ENCODE measurements around the gene DSCAM.

The DSCAM gene

DNA sequence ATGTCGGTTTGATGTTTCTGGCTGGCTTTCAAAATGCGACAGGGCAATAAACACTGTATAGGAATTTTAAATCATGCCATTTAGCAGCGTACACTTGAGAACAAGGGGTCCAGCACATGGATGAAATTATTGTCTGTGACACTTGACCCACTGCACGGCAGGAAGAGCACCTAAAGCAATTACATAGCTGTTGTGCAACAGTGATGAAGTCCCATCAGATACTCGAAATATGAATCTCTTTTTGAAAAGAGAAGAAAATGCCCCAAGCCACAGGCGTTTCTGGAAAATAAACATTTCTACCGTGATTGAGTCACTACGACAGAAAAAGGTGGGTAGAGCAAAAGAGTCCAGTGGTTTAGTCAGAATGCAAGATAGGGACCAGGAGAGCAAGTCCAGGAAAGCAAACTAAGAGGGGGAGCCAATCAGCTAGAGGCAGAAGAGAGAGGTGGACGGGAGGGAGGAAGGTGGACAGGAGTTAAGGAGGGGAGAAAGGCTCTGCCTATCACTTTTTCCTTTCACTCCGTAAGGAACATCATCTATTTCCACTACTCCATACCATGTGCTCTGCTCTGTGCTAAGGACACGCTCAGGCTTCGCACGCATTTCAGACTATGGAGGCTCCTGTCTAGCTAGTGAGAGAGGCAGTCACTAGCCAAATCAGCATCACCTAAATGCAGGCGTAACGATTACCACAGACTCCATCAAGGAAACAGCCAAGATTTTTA is 6.4 kb downstream of the DSCAM start:
- in situ Hi-C loops (cut with MboI; ENCODE audit: low sequenced_read_pairs) = no loop called here

- in situ Hi-C loops (cut with MboI; ENCODE audit: low sequenced_read_pairs) = no loop called here
Observed at GRCh38 chr21:40839521-40839920, 7.4 kb downstream of the DSCAM start.

GRCh38 chr21:40837456-40837855 is 9.5 kb downstream of the DSCAM start:
- in situ Hi-C loops (cut with MboI; ENCODE audit: low sequenced_read_pairs) = no loop called here

DNA sequence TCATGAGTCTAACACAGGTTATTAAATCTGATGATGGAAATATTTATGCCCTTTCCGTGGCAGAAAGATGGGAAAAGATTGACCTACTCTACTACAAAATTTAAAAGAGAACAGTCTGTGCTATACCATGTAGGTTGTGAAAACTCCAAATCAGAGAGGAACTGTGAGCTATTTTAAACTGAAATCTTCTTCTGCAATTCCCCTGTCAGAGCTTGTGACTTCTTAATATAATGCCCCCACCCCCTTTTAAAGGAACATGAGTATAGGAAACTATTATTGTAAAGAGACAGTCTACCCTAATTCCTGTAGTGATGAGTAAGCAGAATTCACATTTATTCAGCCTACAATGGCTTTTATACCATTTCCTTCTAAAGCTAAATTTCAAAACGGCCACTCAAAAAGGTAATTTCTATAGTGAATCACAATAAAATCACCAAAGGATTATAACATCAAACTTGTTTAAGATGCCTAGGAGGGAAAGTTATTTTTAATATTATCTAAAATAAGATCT is 11.7 kb downstream of the DSCAM start:
- in situ Hi-C loops (cut with MboI; ENCODE audit: low sequenced_read_pairs) = no loop called here

DNA sequence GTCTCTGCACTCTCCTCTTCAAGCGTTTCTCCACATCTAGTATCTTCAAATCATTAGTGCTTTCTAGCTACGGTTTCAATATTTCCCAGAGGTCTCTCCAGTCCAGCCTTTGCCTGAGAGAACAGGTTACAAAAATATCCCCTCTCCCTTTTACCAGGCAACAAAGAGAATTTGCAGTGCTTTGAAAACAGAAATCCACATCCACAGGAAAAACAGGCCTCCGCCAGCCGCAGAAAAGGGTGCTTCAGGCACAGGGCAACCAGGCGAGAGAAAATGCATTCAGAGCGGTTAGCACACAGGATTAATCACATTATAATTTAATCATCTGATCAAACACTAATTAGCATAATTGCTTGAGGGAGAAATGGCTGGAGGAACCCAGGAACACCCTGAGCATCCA is 13.8 kb downstream of the DSCAM start:
- in situ Hi-C loops (cut with MboI; ENCODE audit: low sequenced_read_pairs) = no loop called here

GRCh38 chr21:40832316-40832715 is 14.6 kb downstream of the DSCAM start:
- in situ Hi-C loops (cut with MboI; ENCODE audit: low sequenced_read_pairs) = no loop called here

DNA sequence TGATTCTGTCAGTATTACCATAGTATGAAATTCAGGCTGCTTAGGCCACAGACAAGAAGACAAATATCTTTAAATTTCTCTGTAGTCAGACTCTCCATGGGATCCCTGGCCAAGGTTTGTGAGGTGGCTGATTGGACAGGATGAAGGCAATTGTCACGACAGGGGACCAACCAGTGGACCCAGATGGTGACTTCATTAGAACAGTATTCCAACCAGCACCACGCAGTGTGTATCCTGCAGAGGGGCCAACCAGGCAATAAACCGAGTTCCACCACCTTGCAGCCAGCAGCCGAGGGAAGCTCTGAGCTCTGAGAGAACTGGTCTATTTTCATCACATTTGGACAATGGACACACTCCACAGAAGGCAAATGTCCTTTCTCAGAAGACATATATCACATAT is 16.1 kb downstream of the DSCAM start:
- in situ Hi-C loops (cut with MboI; ENCODE audit: low sequenced_read_pairs) = no loop called here

- in situ Hi-C loops (cut with MboI; ENCODE audit: low sequenced_read_pairs) = no loop called here
Observed at GRCh38 chr21:40829791-40830190, 17.2 kb downstream of the DSCAM start.

DNA sequence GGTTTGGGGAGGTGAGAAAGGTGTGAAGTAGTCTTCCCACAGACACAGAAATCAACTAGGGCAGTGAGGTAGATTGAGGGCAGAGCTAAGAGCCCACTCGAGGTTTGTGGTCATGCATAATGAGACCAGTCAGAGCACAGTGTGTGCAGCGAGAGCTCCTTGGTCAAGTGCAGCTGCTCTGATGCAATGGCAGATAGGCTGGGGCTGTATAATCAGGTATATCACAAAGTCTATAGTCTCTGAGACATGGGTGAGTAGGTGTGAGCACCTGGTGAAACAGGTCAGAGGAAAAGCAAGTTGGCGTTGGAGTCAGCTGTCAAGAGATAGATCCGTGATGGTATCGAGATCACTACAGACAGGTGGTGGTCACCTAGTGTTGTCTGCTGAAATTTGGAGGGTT is 17.6 kb downstream of the DSCAM start:
- in situ Hi-C loops (cut with MboI; ENCODE audit: low sequenced_read_pairs) = no loop called here

DNA sequence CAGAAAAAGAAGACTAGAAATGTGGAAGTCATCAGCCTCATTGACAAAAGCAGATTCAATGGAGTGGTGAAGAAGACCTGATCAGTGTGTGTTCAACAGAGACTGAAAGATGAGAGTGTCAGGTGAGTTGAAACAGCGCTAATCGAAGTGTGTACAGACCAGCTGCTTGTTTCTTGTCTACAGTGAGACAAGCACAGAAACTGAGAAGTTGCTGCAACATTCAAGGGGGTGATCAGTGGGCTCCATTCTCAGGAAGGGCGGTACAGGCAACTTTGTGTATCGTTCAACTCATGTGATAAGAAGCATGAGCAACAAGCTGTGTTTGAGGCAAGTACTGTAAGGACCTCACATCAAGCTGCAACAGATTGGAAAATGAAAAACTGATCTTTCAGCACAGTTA is 19.4 kb downstream of the DSCAM start:
- in situ Hi-C loops (cut with MboI; ENCODE audit: low sequenced_read_pairs) = no loop called here

- in situ Hi-C loops (cut with MboI; ENCODE audit: low sequenced_read_pairs) = no loop called here
Observed at GRCh38 chr21:40819071-40819900, 27.7 kb downstream of the DSCAM start.

DNA sequence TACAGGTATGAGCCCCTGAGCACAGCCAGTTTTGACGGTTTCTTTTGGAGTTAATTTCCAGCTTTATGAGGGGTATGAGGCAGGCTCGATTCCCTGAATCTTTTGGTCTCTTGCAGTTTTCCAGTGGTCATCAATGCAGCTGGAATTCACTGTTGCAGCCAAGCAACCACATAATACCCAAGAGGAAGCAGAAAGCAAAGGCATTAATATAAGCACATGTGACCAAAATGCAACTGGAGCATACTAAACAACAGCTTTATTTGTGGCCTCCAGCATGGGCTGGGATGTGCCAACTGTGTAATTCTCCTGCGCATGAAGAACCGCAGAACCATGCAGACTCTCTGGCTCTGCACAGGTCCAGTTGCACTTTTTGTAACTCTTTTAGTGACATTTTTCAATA is 33.0 kb downstream of the DSCAM start:
- in situ Hi-C loops (cut with MboI; ENCODE audit: low sequenced_read_pairs) = no loop called here

DNA sequence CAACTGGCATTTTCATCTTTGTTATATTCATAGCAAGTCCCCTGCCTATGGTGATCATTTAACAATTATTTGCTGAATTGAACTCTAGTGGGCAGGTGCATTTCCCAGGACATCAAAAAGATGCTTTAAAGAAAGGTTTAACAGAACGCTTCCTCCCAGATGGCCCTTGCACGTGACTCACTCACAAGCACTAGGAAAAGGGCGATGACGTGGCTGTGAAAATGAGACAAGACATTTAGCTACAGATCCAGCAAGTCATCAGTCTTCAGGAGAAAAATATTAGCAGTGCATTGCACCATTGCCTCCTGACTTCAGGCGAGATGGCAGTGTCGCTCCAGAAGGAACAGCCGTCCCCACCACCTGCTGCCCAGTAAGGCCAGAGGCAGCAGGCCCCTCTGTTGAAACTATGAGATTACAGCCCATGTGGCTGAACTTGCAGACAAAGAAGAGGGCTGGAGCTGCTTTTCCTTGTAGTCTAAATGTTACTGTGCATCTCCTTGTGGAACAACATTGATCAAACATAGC is 37.2 kb downstream of the DSCAM start:
- in situ Hi-C loops (cut with MboI; ENCODE audit: low sequenced_read_pairs) = no loop called here

DNA sequence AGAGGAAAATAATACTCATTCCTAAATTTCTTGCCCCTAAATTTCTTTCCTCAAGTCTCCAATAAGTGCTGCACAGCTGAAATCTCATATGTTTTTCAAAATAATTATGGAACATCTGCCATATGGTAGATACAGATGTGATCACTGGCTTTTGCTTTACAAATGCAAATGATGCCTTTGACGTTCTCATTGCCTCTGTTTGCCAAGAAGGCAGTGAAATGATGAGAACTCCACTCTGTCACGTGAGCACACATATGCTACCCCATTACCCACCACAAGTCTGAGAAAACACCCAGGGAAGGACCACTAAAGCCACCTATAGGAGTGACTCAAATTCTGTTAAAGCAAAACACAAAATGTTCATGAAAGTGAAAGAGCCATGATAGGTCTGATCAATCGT is 43.9 kb downstream of the DSCAM start:
- in situ Hi-C loops (cut with MboI; ENCODE audit: low sequenced_read_pairs) = no loop called here

- in situ Hi-C loops (cut with MboI; ENCODE audit: low sequenced_read_pairs) = no loop called here
Observed at GRCh38 chr21:40800126-40800525, 46.8 kb downstream of the DSCAM start.

GRCh38 chr21:40797891-40798290 is 49.1 kb downstream of the DSCAM start:
- in situ Hi-C loops (cut with MboI; ENCODE audit: low sequenced_read_pairs) = no loop called here

DNA sequence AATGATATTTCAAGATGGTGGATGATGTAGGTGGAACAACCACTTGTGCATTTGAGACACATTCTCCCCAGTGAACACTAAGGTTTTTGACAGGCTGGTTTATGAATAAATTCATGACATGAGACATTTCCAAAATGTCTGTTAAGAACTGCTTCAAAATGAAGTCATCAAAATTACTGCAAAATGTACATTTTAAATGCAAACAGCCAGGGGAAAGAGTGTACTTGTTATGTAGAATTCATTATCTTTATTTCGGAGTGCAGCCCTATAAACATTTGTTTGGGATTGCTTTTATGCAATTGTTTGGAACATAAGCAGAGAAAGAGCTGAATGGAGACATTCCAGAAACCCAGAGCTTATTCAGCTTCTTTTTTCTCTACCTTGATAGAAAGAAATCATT is 49.5 kb downstream of the DSCAM start:
- in situ Hi-C loops (cut with MboI; ENCODE audit: low sequenced_read_pairs) = no loop called here

- in situ Hi-C loops (cut with MboI; ENCODE audit: low sequenced_read_pairs) = no loop called here
Observed at GRCh38 chr21:40796464-40796863, 50.5 kb downstream of the DSCAM start.

- in situ Hi-C loops (cut with MboI; ENCODE audit: low sequenced_read_pairs) = no loop called here
Observed at GRCh38 chr21:40795313-40795712, 51.6 kb downstream of the DSCAM start.

GRCh38 chr21:40792691-40793456 is 54.1 kb downstream of the DSCAM start:
- in situ Hi-C loops (cut with MboI; ENCODE audit: low sequenced_read_pairs) = no loop called here

DNA sequence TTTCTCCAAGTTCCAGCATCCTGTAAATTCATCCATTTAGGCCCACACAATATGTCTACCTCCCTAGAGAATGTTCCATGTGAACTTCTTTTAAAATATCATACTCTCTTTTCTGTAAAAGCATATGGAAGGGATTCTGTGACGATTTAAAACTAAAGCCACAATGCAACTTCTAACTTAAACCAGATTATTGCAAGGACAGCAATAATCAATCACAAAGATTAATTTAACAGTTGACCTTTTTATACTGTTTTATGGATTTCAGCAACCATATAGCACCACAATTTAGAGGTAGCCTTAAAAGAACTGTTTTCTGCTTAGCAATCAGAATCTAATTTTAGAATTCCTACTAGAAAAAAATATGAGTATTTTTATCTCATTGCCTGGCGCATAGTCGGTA is 58.3 kb downstream of the DSCAM start:
- in situ Hi-C loops (cut with MboI; ENCODE audit: low sequenced_read_pairs) = no loop called here

Measured in hTERT RPE-1 (cell line).